Epithelial cell of umbilical artery (primary cell): ENCODE measurements around the gene PCDHGB7. TPM values are rescaled to one million over a fixed set of nuclear protein-coding genes. Genes with fewer than 3 reads are reported as not detected.

ENCODE experiments used
- total RNA-seq: library from RNA; depleted of rRNA; stranded (reverse); fragments of >200 nt; gene quantifications from 2 replicates; pipeline ENCODE4 v1.2.3, GENCODE V29; 2014

Gene PCDHGB7
- 2.9 and 3.3 TPM in 2 replicates for total RNA-seq

GRCh38 chr5:141417494-141418172 lies at the start of gene PCDHGB7:
TSS of gene PCDHGB7 (plus strand) at chr5:141417677. CDS start at chr5:141417860, 183 bp downstream.

GRCh38 chr5:141369994-141370848 lies 47.3 kb upstream of the PCDHGB7 start, which contains the start of gene PCDHGB3:
TSS of gene PCDHGB3 (plus strand) at chr5:141370242. CDS start at chr5:141370395, 153 bp downstream.

GRCh38 chr5:141373673-141374317 lies 43.7 kb upstream of the PCDHGB7 start, which contains the start of gene PCDHGA6:
TSS of gene PCDHGA6 (plus strand) at chr5:141373891. CDS start at chr5:141374084, 193 bp downstream.

GRCh38 chr5:141382469-141383294 lies 34.8 kb upstream of the PCDHGB7 start, which contains the start of gene PCDHGA7:
TSS of gene PCDHGA7 (plus strand) at chr5:141382742. CDS start at chr5:141382900, 158 bp downstream.

GRCh38 chr5:141387557-141388311 lies 29.7 kb upstream of the PCDHGB7 start, which contains the start of gene PCDHGB4:
TSS of gene PCDHGB4 (plus strand) at chr5:141387698. CDS start at chr5:141387885, 187 bp downstream.

GRCh38 chr5:141392429-141393198 lies 24.9 kb upstream of the PCDHGB7 start, which contains the start of gene PCDHGA8:
TSS of gene PCDHGA8 (plus strand) at chr5:141392633. CDS start at chr5:141392814, 181 bp downstream.

GRCh38 chr5:141397756-141398551 lies 19.5 kb upstream of the PCDHGB7 start, which contains the start of gene PCDHGB5:
TSS of gene PCDHGB5 (plus strand) at chr5:141397947. CDS start at chr5:141398128, 181 bp downstream.

GRCh38 chr5:141402553-141403243 lies 14.8 kb upstream of the PCDHGB7 start, which contains the start of gene PCDHGA9:
TSS of gene PCDHGA9 (plus strand) at chr5:141402778. CDS start at chr5:141402953, 175 bp downstream.

GRCh38 chr5:141407790-141408505 lies 9.5 kb upstream of the PCDHGB7 start, which contains the start of gene PCDHGB6:
TSS of gene PCDHGB6 (plus strand) at chr5:141408021. CDS start at chr5:141408203, 182 bp downstream.

GRCh38 chr5:141412854-141413539 lies 4.5 kb upstream of the PCDHGB7 start, which contains the start of gene PCDHGA10:
TSS of gene PCDHGA10 (plus strand) at chr5:141412987. CDS start at chr5:141413176, 189 bp downstream.

GRCh38 chr5:141420855-141421488 lies 3.5 kb downstream of the PCDHGB7 start, which contains the start of gene PCDHGA11:
TSS of gene PCDHGA11 (plus strand) at chr5:141421051. CDS start at chr5:141421228, 177 bp downstream.

GRCh38 chr5:141430332-141431113 lies 13.0 kb downstream of the PCDHGB7 start, which contains the start of gene PCDHGA12:
TSS of gene PCDHGA12 (plus strand) at chr5:141430507. CDS start at chr5:141430760, 253 bp downstream.

